Prostate gland (tissue), 2 donors: ENCODE results near the gene HLA-DQB1. TPM values are rescaled to one million over a fixed set of nuclear protein-coding genes. Genes with fewer than 3 reads are reported as not detected.

ENCODE experiments used
- DNase-seq: peaks from one replicate; pipeline ENCODE4 v3.0.0-alpha.2; 2019; ENCODE audit warnings: low spot score
- H3K27ac ChIP-seq, 2 donors: fragments of 200-600 bp; sonication (generic); 2 replicates each; pipeline ENCODE4 v1.5.1; 2017 to 2019
- H3K27me3 ChIP-seq: fragments of 200-600 bp; sonication (generic); replicated peaks from 2 replicates; pipeline ENCODE4 v1.5.1; 2019; ENCODE audit not compliant: insufficient read depth
- H3K36me3 ChIP-seq, 2 donors: fragments of 200-600 bp; sonication (generic); 1 replicate in 1 of 2; 2 replicates in 1 of 2; pipeline versions ENCODE4 v1.5.1 to v1.8.1; 2017 to 2019
- H3K4me1 ChIP-seq: fragments of 200-600 bp; sonication (generic); replicated peaks from 2 replicates; pipeline ENCODE4 v1.5.1; 2019
- H3K4me3 ChIP-seq, 2 donors: fragments of 200-600 bp; sonication (generic); 2 replicates each; pipeline ENCODE4 v1.5.1; 2017 to 2019
- H3K9me3 ChIP-seq: fragments of 200-600 bp; sonication (generic); 2 replicates; pipeline ENCODE4 v1.5.1; 2017
- CTCF ChIP-seq, 4 experiments: fragments of 200-600 bp in 2 of 4; fragments of 450-650 bp in 2 of 4; sonication (generic) in 2 of 4; IDR thresholded peaks; 1 replicate in 3 of 4; 2 replicates in 1 of 4; pipeline ENCODE4 v1.5.1; 2016 to 2019; ENCODE audit warnings: antibody characterized with exemption in 4 of 4, mild to moderate bottlenecking in 2 of 4, moderate library complexity in 2 of 4
- POLR2A ChIP-seq: fragments of 450-650 bp; IDR thresholded peaks from one replicate; pipeline ENCODE4 v1.6.1; 2016; ENCODE audit warnings: antibody characterized with exemption, mild to moderate bottlenecking
- POLR2AphosphoS5 ChIP-seq: sonication (generic); formaldehyde crosslinking; IDR thresholded peaks from one replicate; pipeline ENCODE4 v1.6.1; 2017; ENCODE audit warnings: antibody characterized with exemption
- WGBS: methylation state at CpG from one replicate; pipeline ENCODE4 v1.1.5; 2018; 5-methylcytosine and 5-hydroxymethylcytosine counted together
- intact Hi-C: fragments of 100-400 bp; cut with DNase I; formaldehyde crosslinking; loops from one replicate; pipeline ENCODE4 v1.14.2; 2022
- total RNA-seq, 2 donors: library from RNA; depleted of rRNA; stranded (reverse); fragments of >200 nt; gene quantifications; one replicate each; pipeline ENCODE4 v1.1.0, GENCODE V29; 2016

HLA-DQB1 gene
- total RNA-seq, 2 donors from 2014 or later = 1.0 to 3.0 TPM

GRCh38 chr6:32669240-32669639 is 2.8 kb upstream of the HLA-DQB1 start:
- no peaks in the 10 kb centered on the region for H3K36me3 ChIP-seq
- whole genome bisulfite sequencing = 57% methylated on average over 4 of the region's 4 CpGs
- DNase-seq = no peak
- H3K27me3 ChIP-seq = no peaks in the 10 kb centered on the region
- no peak for TF ChIP-seq POLR2A
- TF ChIP-seq POLR2AphosphoS5 = no peak
- no peak for TF ChIP-seq CTCF (IDR thresholded peaks at IDR 0.05)
- no peak overlapping the region for H3K4me3 ChIP-seq
- no peaks in the 10 kb centered on the region for H3K9me3 ChIP-seq
- no peaks in the 10 kb centered on the region for H3K4me1 ChIP-seq
- H3K27ac ChIP-seq = no peak overlapping the region
- intact Hi-C loops = no loop called here

GRCh38 chr6:32668226-32668747 is 1.8 kb upstream of the HLA-DQB1 start:
- no peaks in the 10 kb centered on the region for H3K4me1 ChIP-seq
- TF ChIP-seq POLR2AphosphoS5 (peak; percentile 55), POLR2A (no peak)
- intact Hi-C loops = no loop called here
- no peaks in the 10 kb centered on the region for H3K9me3 ChIP-seq
- H3K27ac ChIP-seq = no peak overlapping the region
- peak; percentile 23 for DNase-seq
- no peaks in the 10 kb centered on the region for H3K36me3 ChIP-seq
- H3K27me3 ChIP-seq = no peaks in the 10 kb centered on the region
- 34% methylated on average over 5 of the region's 5 CpGs for WGBS
- H3K4me3 ChIP-seq = no peak overlapping the region

DNA sequence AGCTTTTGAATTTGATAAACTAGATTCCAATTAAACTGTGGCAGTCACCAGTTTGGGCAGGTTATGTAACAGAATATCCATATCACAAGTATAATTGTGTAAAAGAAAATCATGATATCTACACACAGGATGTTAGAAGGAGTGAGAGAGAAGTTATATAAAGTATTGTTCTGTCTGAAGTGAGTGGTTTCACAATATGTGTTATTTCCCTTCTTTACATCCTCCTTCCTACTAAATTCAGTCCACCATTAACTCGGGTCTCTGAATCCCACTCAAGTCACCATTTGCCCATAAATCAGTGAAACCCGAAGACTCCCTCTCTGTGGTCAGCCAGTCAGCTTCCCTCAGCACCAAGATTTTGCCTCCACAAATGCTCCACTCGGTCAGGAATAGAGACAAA is 796 bp downstream of the HLA-DQB1 start:
- 12% methylated on average over 3 of the region's 3 CpGs for WGBS
- H3K9me3 ChIP-seq = no peaks in the 10 kb centered on the region

GRCh38 chr6:32664827-32665362 is 1.6 kb downstream of the HLA-DQB1 start:
- no peak for TF ChIP-seq CTCF (IDR thresholded peaks at IDR 0.05)
- no peak for TF ChIP-seq POLR2A
- no peak for TF ChIP-seq POLR2AphosphoS5
- DNase-seq = no peak
- Histone ChIP-seq H3K4me3 (no peak overlapping the region), H3K9me3 (no peaks in the 10 kb centered on the region), H3K4me1 (no peaks in the 10 kb centered on the region), H3K27me3 (no peaks in the 10 kb centered on the region), H3K27ac (no peak overlapping the region), H3K36me3 (no peaks in the 10 kb centered on the region)
- intact Hi-C loops = no loop called here
- 2% methylated on average over 35 of the region's 47 CpGs for WGBS

More for the DNA sequence above, 796 bp downstream of the HLA-DQB1 start:
- no peaks in the 10 kb centered on the region for H3K36me3 ChIP-seq
- H3K27me3 ChIP-seq = no peaks in the 10 kb centered on the region
- TF ChIP-seq CTCF (IDR thresholded peaks at IDR 0.05) = no peak
- TF ChIP-seq POLR2A = no peak
- no peak for TF ChIP-seq POLR2AphosphoS5
- H3K4me1 ChIP-seq = no peaks in the 10 kb centered on the region
- intact Hi-C loops = no loop called here
- no peak for DNase-seq
- no peak overlapping the region for H3K27ac ChIP-seq
- H3K4me3 ChIP-seq = no peak overlapping the region

- TF ChIP-seq POLR2AphosphoS5 (no peak), CTCF (IDR thresholded peaks at IDR 0.05) (no peak), POLR2A (no peak)
- intact Hi-C loops = no loop called here
- H3K4me1 ChIP-seq = no peaks in the 10 kb centered on the region
- no peak overlapping the region for H3K4me3 ChIP-seq
- no peaks in the 10 kb centered on the region for H3K36me3 ChIP-seq
- DNase-seq = no peak
- H3K27ac ChIP-seq = no peak overlapping the region
- 11% methylated on average over 23 of the region's 26 CpGs for WGBS
- H3K9me3 ChIP-seq = no peaks in the 10 kb centered on the region
- H3K27me3 ChIP-seq = no peaks in the 10 kb centered on the region
Measured at GRCh38 chr6:32664354-32664753, 2.1 kb downstream of the HLA-DQB1 start.
